ENCODE results near the gene CASP8.

Gene CASP8

GRCh38 chr2:201223089-201224073, 37.0 kb upstream of the CASP8 start:
- no peak for DNase-seq (ENCODE audit: low read depth)
- TF ChIP-seq, protein P1, sequence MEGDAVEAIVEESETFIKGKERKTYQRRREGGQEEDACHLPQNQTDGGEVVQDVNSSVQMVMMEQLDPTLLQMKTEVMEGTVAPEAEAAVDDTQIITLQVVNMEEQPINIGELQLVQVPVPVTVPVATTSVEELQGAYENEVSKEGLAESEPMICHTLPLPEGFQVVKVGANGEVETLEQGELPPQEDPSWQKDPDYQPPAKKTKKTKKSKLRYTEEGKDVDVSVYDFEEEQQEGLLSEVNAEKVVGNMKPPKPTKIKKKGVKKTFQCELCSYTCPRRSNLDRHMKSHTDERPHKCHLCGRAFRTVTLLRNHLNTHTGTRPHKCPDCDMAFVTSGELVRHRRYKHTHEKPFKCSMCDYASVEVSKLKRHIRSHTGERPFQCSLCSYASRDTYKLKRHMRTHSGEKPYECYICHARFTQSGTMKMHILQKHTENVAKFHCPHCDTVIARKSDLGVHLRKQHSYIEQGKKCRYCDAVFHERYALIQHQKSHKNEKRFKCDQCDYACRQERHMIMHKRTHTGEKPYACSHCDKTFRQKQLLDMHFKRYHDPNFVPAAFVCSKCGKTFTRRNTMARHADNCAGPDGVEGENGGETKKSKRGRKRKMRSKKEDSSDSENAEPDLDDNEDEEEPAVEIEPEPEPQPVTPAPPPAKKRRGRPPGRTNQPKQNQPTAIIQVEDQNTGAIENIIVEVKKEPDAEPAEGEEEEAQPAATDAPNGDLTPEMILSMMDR (IDR thresholded peaks at IDR 0.05; ENCODE audit: control insufficient read depth, insufficient read depth, low read depth, low read length, missing control alignments): no peak
- H3K4me3 ChIP-seq (ENCODE audit: control insufficient read depth, low read depth, low read length): no peak overlapping the region

DNA sequence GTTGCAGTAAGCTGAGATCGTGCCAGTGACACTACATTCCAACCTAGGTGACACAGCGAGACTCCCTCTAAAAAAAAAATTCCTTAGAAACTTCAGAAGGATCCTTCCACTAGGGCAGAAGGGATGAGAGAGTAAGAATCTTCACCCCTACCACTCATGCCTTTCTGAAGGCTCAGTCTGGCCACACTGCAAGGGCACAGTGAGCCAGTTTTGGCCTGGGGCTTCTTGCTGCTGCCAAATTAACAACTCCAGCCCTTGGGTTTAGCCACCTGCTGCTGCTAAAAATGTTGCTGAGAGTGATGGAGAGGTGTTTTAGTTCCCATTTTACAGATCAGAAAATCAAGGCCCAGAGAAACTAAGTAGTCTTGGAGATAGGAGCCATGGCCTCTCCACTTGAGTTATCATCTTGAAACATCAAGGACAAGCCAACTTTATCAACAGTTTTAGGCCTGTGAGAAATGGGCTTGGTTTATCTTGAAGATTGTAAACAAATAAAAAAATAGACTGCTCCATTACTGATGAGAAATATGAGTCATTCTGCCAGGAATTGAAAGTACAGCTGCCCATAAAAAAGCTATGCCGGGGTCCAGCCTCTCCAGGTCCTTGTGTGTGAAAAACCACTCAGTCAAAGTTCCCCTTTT, 31.9 kb upstream of the CASP8 start:
- DNase-seq (ENCODE audit: low read depth): no peak
- TF ChIP-seq, protein P1 (IDR thresholded peaks at IDR 0.05; ENCODE audit: control insufficient read depth, insufficient read depth, low read depth, low read length, missing control alignments): no peak
- H3K4me3 ChIP-seq (ENCODE audit: control insufficient read depth, low read depth, low read length): no peak overlapping the region

DNA sequence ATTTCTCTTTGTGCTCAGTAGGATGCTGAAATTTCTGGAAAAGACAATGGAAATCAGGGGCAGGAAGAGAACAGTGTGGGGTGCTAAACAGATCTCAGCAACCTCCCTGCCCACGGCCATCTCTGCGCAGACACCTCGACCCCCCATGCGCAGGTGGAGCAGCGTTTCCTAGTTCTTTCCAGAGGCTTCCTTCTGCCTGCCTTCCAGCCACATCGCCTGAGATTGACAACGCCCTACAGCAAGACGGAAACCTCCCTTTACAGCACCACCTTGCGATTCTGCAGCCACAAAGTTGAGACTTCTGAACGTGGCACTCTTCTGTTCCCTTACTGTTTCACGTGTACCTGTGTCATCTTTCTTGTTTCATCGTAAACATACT, 31.4 kb upstream of the CASP8 start:
- no peak for DNase-seq (ENCODE audit: low read depth)
- TF ChIP-seq, protein P1 (IDR thresholded peaks at IDR 0.05; ENCODE audit: control insufficient read depth, insufficient read depth, low read depth, low read length, missing control alignments): no peak
- no peak overlapping the region for H3K4me3 ChIP-seq (ENCODE audit: control insufficient read depth, low read depth, low read length)

DNA sequence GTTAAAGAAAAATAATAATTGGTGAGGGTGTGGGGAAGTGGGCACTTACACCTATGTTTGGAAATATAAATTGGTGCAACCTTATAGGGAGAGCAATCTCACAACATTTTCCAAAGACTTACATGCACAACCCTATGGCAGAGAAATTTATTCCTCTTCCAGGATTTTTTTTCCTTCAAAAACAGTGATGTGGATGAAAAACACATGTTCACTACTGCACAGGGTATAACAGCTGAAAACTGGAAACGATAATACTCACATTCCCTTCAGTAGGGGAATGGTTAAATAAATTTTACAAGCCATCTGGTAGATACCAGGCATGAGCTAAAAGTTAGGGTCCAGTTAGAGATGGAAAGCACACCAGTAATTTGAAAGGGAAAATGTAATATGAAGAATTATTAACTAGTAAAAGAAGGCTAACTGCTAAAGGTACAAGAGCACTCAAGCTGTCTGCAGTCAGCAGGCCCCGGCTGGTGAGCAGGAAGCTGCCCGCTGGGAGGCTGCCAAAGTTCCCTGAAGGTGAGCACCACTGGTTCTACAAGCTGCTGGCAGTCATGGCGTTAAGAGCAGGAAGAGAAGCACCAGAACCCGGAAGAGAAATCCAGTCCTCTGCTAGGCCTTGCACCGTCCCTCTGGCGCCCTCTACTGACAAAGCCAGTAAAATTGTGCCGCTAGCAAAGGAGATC, 28.4 kb upstream of the CASP8 start:
- no peak overlapping the region for H3K4me3 ChIP-seq (ENCODE audit: control insufficient read depth, low read depth, low read length)
- DNase-seq (ENCODE audit: low read depth): peak; percentile 81
- TF ChIP-seq, protein P1 (IDR thresholded peaks at IDR 0.05; ENCODE audit: control insufficient read depth, insufficient read depth, low read depth, low read length, missing control alignments): peak; percentile 94

DNA sequence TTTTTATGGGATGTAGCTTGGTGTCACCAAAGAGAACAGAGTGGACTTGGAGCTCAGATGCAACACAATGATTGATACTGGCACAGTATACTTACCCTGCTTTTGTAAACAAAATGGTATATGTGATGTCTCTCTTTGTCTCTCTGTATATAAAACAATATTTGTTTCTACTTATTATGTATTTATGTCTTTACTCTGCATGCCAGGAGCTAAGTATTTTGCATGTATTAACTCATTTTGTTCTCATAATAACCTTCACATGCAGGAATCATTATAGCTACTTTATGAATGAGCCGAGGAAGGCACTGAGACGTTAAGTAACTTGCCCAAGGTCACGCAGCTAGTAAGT, 27.9 kb upstream of the CASP8 start:
- no peak overlapping the region for H3K4me3 ChIP-seq (ENCODE audit: control insufficient read depth, low read depth, low read length)
- TF ChIP-seq, protein P1 (IDR thresholded peaks at IDR 0.05; ENCODE audit: control insufficient read depth, insufficient read depth, low read depth, low read length, missing control alignments): no peak
- no peak for DNase-seq (ENCODE audit: low read depth)

DNA sequence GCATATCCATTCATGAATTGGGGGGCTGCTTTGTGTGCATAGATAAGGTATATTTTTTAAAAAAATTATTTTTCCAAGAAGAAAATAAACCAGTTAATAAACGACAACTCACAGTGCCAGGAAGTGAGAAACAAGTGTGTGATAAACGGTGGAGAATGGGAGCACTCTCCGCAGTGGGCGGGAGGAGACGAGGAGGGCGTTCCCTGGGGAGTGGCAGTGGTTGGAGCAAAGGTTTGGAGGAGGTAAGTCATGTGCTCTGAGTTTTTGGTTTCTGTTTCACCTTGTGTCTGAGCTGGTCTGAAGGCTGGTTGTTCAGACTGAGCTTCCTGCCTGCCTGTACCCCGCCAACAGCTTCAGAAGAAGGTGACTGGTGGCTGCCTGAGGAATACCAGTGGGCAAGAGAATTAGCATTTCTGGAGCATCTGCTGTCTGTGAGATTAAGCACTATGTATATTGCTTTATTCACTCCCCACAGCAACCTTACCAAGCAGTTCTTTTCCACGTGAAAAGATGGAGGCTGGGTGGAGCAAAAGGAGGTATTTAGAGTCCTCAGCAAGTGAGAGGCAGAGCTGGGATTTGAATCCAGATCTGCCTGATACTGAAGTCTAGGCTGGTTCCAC, 27.0 kb upstream of the CASP8 start:
- DNase-seq (ENCODE audit: low read depth): no peak
- no peak overlapping the region for H3K4me3 ChIP-seq (ENCODE audit: control insufficient read depth, low read depth, low read length)
- TF ChIP-seq, protein P1 (IDR thresholded peaks at IDR 0.05; ENCODE audit: control insufficient read depth, insufficient read depth, low read depth, low read length, missing control alignments): no peak

All from AG09309 (cell line).